Hepatocyte (in vitro differentiated cells): ENCODE data around the gene BMP5. TPM values are rescaled to one million over a fixed set of nuclear protein-coding genes. Genes with fewer than 3 reads are reported as not detected.
A peak's percentile ranks its signal among the peaks of the same experiment; 100 is the strongest.

ENCODE experiments used
- DNase-seq: peaks from one replicate; pipeline ENCODE4 v3.0.0-alpha.2; 2016; ENCODE audit warnings: low spot score
- H2AFZ ChIP-seq: fragments of 200-600 bp; sonication (generic); 2 replicates; pipeline ENCODE4 v1.6.0; 2016; ENCODE audit warnings: antibody characterized with exemption, mild to moderate bottlenecking
- H3K27ac ChIP-seq: fragments of 200-600 bp; sonication (generic); 2 replicates; pipeline ENCODE4 v1.5.1; 2016; ENCODE audit warnings: mild to moderate bottlenecking
- H3K27me3 ChIP-seq: fragments of 200-600 bp; sonication (generic); 2 replicates; pipeline ENCODE4 v1.6.1; 2016
- H3K36me3 ChIP-seq: fragments of 200-600 bp; sonication (generic); replicated peaks from 2 replicates; pipeline ENCODE4 v1.5.1; 2016; ENCODE audit warnings: low read depth; ENCODE audit not compliant: insufficient read depth
- H3K4me1 ChIP-seq: fragments of 200-600 bp; sonication (generic); 2 replicates; pipeline ENCODE4 v1.5.1; 2016; ENCODE audit warnings: mild to moderate bottlenecking, moderate library complexity; ENCODE audit not compliant: insufficient read depth
- H3K4me2 ChIP-seq: fragments of 200-600 bp; sonication (generic); 2 replicates; pipeline ENCODE4 v1.6.0; 2016
- H3K4me3 ChIP-seq: fragments of 200-600 bp; sonication (generic); 2 replicates; pipeline ENCODE4 v1.5.1; 2016; ENCODE audit warnings: mild to moderate bottlenecking
- H3K79me2 ChIP-seq: fragments of 200-600 bp; sonication (generic); 2 replicates; pipeline ENCODE4 v1.6.0; 2017; ENCODE audit warnings: mild to moderate bottlenecking
- H3K9me2 ChIP-seq: fragments of 200-600 bp; sonication (generic); replicated peaks from 2 replicates; pipeline ENCODE4 v1.6.0; 2017; ENCODE audit warnings: mild to moderate bottlenecking; ENCODE audit not compliant: insufficient read depth
- H3K9me3 ChIP-seq: fragments of 200-600 bp; sonication (generic); 2 replicates; pipeline ENCODE4 v1.5.1; 2016; ENCODE audit warnings: low read depth, mild to moderate bottlenecking
- H4K20me1 ChIP-seq: fragments of 200-600 bp; sonication (generic); 2 replicates; pipeline ENCODE4 v1.6.0; 2016; ENCODE audit warnings: mild to moderate bottlenecking; ENCODE audit not compliant: insufficient read depth, poor library complexity, severe bottlenecking
- CTCF ChIP-seq: fragments of 200-600 bp; sonication (generic); IDR thresholded peaks from 2 replicates; pipeline ENCODE4 v1.5.1; 2016; ENCODE audit warnings: antibody characterized with exemption, mild to moderate bottlenecking; ENCODE audit not compliant: poor library complexity
- EZH2 ChIP-seq: fragments of 200-600 bp; sonication (generic); IDR thresholded peaks from 2 replicates; pipeline ENCODE4 v1.6.1; 2016; ENCODE audit warnings: antibody characterized with exemption, mild to moderate bottlenecking, borderline replicate concordance
- EZH2phosphoT487 ChIP-seq: fragments of 200-600 bp; sonication (generic); IDR thresholded peaks from one replicate; pipeline ENCODE4 v1.6.1; 2018; ENCODE audit warnings: antibody characterized with exemption, mild to moderate bottlenecking, low read depth, moderate library complexity; ENCODE audit not compliant: unreplicated experiment, severe bottlenecking
- WGBS: methylation state at CpG from one replicate; pipeline ENCODE4 v1.1.6; 2016; ENCODE audit warnings: low lambda C conversion rate; ENCODE audit errors: missing lambda C conversion rate; 5-methylcytosine and 5-hydroxymethylcytosine counted together
- polyA plus RNA-seq: library from polyadenylated mRNA; unstranded; fragments of >200 nt; fragmentation: Nextera tagmentation; extraction: Ambion mirVana; gene quantifications from 2 replicates; pipeline ENCODE4 v1.2.1, GENCODE V29; 2016
- total RNA-seq: library from RNA; depleted of rRNA; stranded (reverse); fragments of >200 nt; gene quantifications from 2 replicates; pipeline ENCODE4 v1.2.3, GENCODE V29; 2014

BMP5 gene
- total and polyA plus RNA-seq, 2 experiments from 2014 or later: 9.5 to 38.3 TPM

GRCh38 chr6:55759536-55759935, 115.9 kb downstream of the BMP5 start:
- WGBS: 91% methylated on average over 1 of the region's 1 CpG
- Histone ChIP-seq H3K79me2 (no peaks in the 10 kb centered on the region), H3K36me3 (no peaks in the 10 kb centered on the region), H3K27me3 (no peaks in the 10 kb centered on the region), H2AFZ (no peak overlapping the region), H3K4me1 (no peaks in the 10 kb centered on the region), H3K9me3 (no peaks in the 10 kb centered on the region), H3K27ac (no peak overlapping the region), H4K20me1 (no peaks in the 10 kb centered on the region), H3K4me2 (no peak overlapping the region), H3K4me3 (no peak overlapping the region), H3K9me2 (no peaks in the 10 kb centered on the region)
- TF ChIP-seq CTCF (no peak), EZH2 (no peak), EZH2phosphoT487 (no peak)
- DNase-seq: no peak

GRCh38 chr6:55758156-55758937, 117.0 kb downstream of the BMP5 start:
- DNase-seq: peak; percentile 65
- Histone ChIP-seq H2AFZ (no peak overlapping the region), H3K27ac (peak overlapping the region; percentile 50), H3K79me2 (no peaks in the 10 kb centered on the region), H3K36me3 (no peaks in the 10 kb centered on the region), H3K9me3 (no peaks in the 10 kb centered on the region), H3K9me2 (no peaks in the 10 kb centered on the region), H3K27me3 (no peaks in the 10 kb centered on the region), H3K4me1 (no peaks in the 10 kb centered on the region), H3K4me2 (peak overlapping the region; percentile 13), H4K20me1 (no peaks in the 10 kb centered on the region), H3K4me3 (no peak overlapping the region)
- no peak for TF ChIP-seq EZH2phosphoT487
- no peak for TF ChIP-seq EZH2
- no peak for TF ChIP-seq CTCF
- 66% methylated on average over 3 of the region's 3 CpGs for WGBS

GRCh38 chr6:55756531-55757031, 118.8 kb downstream of the BMP5 start:
- Histone ChIP-seq H2AFZ (no peak overlapping the region), H3K9me2 (no peaks in the 10 kb centered on the region), H3K27ac (no peak overlapping the region), H3K9me3 (no peaks in the 10 kb centered on the region), H3K36me3 (no peaks in the 10 kb centered on the region), H3K4me1 (no peaks in the 10 kb centered on the region), H4K20me1 (no peaks in the 10 kb centered on the region), H3K79me2 (no peaks in the 10 kb centered on the region), H3K4me2 (no peak overlapping the region), H3K27me3 (no peaks in the 10 kb centered on the region), H3K4me3 (no peak overlapping the region)
- TF ChIP-seq EZH2 (no peak), CTCF (no peak), EZH2phosphoT487 (no peak)
- no peak for DNase-seq
- 83% methylated on average over 6 of the region's 6 CpGs for WGBS
